Loucy (cell line): ENCODE measurements around the gene ATP5PO.

Experiments
- H2AFZ ChIP-seq: fragments of 200-600 bp; sonication (generic); 2 replicates; pipeline ENCODE4 v1.6.0; 2016; ENCODE audit warnings: antibody characterized with exemption, mild to moderate bottlenecking, low read length, moderate library complexity
- H3F3A ChIP-seq: fragments of 200-600 bp; 2 replicates; pipeline ENCODE4 v1.6.0; 2016; ENCODE audit warnings: antibody characterized with exemption, low read depth, mild to moderate bottlenecking
- H3K27me3 ChIP-seq: fragments of 200-600 bp; sonication (generic); 2 replicates; pipeline ENCODE4 v1.6.1; 2014; ENCODE audit warnings: low read length, mild to moderate bottlenecking; ENCODE audit not compliant: insufficient read depth, poor library complexity, severe bottlenecking
- H3K36me3 ChIP-seq: fragments of 200-600 bp; sonication (generic); 2 replicates; pipeline ENCODE4 v1.6.1; 2016; ENCODE audit warnings: low read length; ENCODE audit not compliant: insufficient read depth
- H3K4me1 ChIP-seq: fragments of 200-600 bp; sonication (generic); 2 replicates; pipeline ENCODE4 v1.5.1; 2014; ENCODE audit warnings: low read length, mild to moderate bottlenecking; ENCODE audit not compliant: insufficient read depth, poor library complexity, severe bottlenecking
- H3K4me2 ChIP-seq: fragments of 200-600 bp; sonication (generic); 2 replicates; pipeline ENCODE4 v1.6.0; 2014; ENCODE audit warnings: antibody characterized with exemption, low read length, low read depth, mild to moderate bottlenecking; ENCODE audit not compliant: poor library complexity, severe bottlenecking
- H3K4me3 ChIP-seq: fragments of 200-600 bp; sonication (generic); 2 replicates; pipeline ENCODE4 v1.5.1; 2014; ENCODE audit warnings: low read length, mild to moderate bottlenecking, mixed read lengths; ENCODE audit not compliant: poor library complexity, severe bottlenecking
- H3K79me2 ChIP-seq: fragments of 200-600 bp; sonication (generic); 2 replicates; pipeline ENCODE4 v1.6.1; 2014; ENCODE audit warnings: low read length; ENCODE audit not compliant: insufficient read depth
- H3K9ac ChIP-seq: fragments of 200-600 bp; sonication (generic); 2 replicates; pipeline ENCODE4 v1.6.0; 2014; ENCODE audit warnings: mild to moderate bottlenecking, low read depth, low read length, moderate library complexity; ENCODE audit not compliant: poor library complexity, severe bottlenecking
- H3K9me2 ChIP-seq: fragments of 200-600 bp; sonication (generic); replicated peaks from 2 replicates; pipeline ENCODE4 v1.6.1; 2016; ENCODE audit warnings: low read depth, low read length, mixed read lengths
- H3K9me3 ChIP-seq: fragments of 200-600 bp; sonication (generic); 2 replicates; pipeline ENCODE4 v1.6.1; 2014; ENCODE audit warnings: mild to moderate bottlenecking, antibody characterized with exemption, low read length, low read depth; ENCODE audit not compliant: insufficient read depth
- H4K20me1 ChIP-seq: fragments of 200-600 bp; sonication (generic); 2 replicates; pipeline ENCODE4 v1.6.0; 2014; ENCODE audit warnings: antibody characterized with exemption, low read length, mild to moderate bottlenecking; ENCODE audit not compliant: insufficient read depth, poor library complexity, severe bottlenecking
- CTCF ChIP-seq: fragments of 200-600 bp; sonication (generic); conservative IDR thresholded peaks from 2 replicates; pipeline ENCODE4 v1.5.1; 2014; ENCODE audit warnings: mild to moderate bottlenecking, antibody characterized with exemption, low read length
- EZH2phosphoT487 ChIP-seq: fragments of 200-600 bp; IDR thresholded peaks from 2 replicates; pipeline ENCODE4 v1.6.1; 2018; ENCODE audit warnings: antibody characterized with exemption, mild to moderate bottlenecking, moderate library complexity, borderline replicate concordance

Gene ATP5PO

GRCh38 chr21:33895356-33895755 is 20.2 kb downstream of the ATP5PO start:
- H2AFZ ChIP-seq = peak overlapping the region; percentile 79
- no peaks in the 10 kb centered on the region for H3K27me3 ChIP-seq
- peak overlapping the region; percentile 63 for H3K4me2 ChIP-seq
- H3K36me3 ChIP-seq = no peaks in the 10 kb centered on the region
- no peaks in the 10 kb centered on the region for H3K9me3 ChIP-seq
- H3K4me1 ChIP-seq = peaks cover 8% of the 10 kb centered on the region
- H3F3A ChIP-seq = no peaks in the 10 kb centered on the region
- H3K79me2 ChIP-seq = no peaks in the 10 kb centered on the region
- no peak for TF ChIP-seq CTCF
- no peak for TF ChIP-seq EZH2phosphoT487
- H4K20me1 ChIP-seq = no peaks in the 10 kb centered on the region
- H3K9me2 ChIP-seq = no peaks in the 10 kb centered on the region
- H3K9ac ChIP-seq = no peak overlapping the region
- peak overlapping the region; percentile 23 for H3K4me3 ChIP-seq

GRCh38 chr21:33894736-33895288 is 20.8 kb downstream of the ATP5PO start:
- Histone ChIP-seq H4K20me1 (no peaks in the 10 kb centered on the region), H2AFZ (peak overlapping the region; percentile 95), H3K4me3 (peak overlapping the region; percentile 31), H3K9me3 (no peaks in the 10 kb centered on the region), H3K36me3 (no peaks in the 10 kb centered on the region), H3K4me2 (peak overlapping the region; percentile 63), H3K4me1 (peaks cover 8% of the 10 kb centered on the region), H3K27me3 (no peaks in the 10 kb centered on the region), H3K9ac (peak overlapping the region; percentile 46), H3K79me2 (no peaks in the 10 kb centered on the region), H3K9me2 (no peaks in the 10 kb centered on the region), H3F3A (no peaks in the 10 kb centered on the region)
- TF ChIP-seq CTCF (peak; percentile 81), EZH2phosphoT487 (no peak)

DNA sequence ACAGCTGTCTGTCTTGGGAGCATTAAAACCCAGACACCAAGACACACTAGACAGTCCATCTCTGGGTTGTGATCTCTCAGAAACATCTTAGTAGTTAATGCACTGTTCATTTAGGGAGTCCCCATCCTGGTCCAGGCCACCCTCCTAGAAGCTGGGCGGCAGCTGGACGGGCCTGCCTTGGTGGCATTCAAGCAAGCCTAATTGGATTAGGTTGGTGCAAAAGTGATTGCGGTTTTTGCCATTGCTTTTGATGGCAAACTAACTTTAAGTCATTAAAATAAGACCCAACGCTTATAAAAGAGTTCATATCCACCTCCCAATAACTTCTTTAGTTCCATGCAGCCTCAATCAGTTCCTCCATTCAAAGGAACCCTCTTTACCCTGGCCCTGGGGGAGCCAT is 21.7 kb downstream of the ATP5PO start:
- Histone ChIP-seq H3K4me1 (peaks cover 8% of the 10 kb centered on the region), H4K20me1 (no peaks in the 10 kb centered on the region), H3K4me2 (peak overlapping the region; percentile 63), H3K4me3 (no peak overlapping the region), H3K36me3 (no peaks in the 10 kb centered on the region), H3F3A (no peaks in the 10 kb centered on the region), H3K9me2 (no peaks in the 10 kb centered on the region), H3K79me2 (no peaks in the 10 kb centered on the region), H3K9ac (peak overlapping the region; percentile 46), H3K9me3 (no peaks in the 10 kb centered on the region), H2AFZ (peak overlapping the region; percentile 95; the same call in 1 of the 2 replicates), H3K27me3 (no peaks in the 10 kb centered on the region)
- TF ChIP-seq EZH2phosphoT487 = no peak
- no peak for TF ChIP-seq CTCF
